ENCODE measurements around the gene CDKAL1.
"Not testable (repeated sequence)": the region's sequence is repeated elsewhere in the genome, so short reads cannot be mapped to it uniquely, and the experiment has no call there.

CDKAL1 gene

DNA sequence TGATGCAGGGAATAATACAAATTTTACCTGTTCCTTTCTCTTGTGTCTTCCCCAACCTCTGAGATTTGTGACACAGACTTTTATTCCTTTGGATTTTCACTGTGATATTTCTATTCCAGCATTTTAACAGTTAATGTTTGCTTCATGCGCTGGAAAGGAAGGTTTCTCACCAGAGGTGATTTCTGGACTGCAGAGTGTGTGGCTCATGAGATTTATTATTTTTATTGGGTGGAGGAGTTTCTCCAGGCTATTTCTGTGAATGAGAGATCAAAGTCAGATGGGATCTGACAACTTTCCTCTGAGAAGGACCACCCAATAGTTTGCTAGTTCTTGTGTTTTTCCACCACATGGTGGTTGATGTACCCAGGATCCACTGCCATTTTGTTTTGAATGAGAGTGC is 377.5 kb downstream of the CDKAL1 start:
- Mint-ChIP-seq H3K27ac (no peak overlapping the region), H3K4me3 (no peak overlapping the region), H3K27me3 (no peaks in the 10 kb centered on the region), H3K9me3 (peaks cover 8% of the 10 kb centered on the region), H3K4me1 (ENCODE audit: low read depth) (peaks cover 13% of the 10 kb centered on the region), H3K36me3 (ENCODE audit: low read depth) (no peaks in the 10 kb centered on the region)
- intact Hi-C loops (cut with micrococcal nuclease) = no loop called here

DNA sequence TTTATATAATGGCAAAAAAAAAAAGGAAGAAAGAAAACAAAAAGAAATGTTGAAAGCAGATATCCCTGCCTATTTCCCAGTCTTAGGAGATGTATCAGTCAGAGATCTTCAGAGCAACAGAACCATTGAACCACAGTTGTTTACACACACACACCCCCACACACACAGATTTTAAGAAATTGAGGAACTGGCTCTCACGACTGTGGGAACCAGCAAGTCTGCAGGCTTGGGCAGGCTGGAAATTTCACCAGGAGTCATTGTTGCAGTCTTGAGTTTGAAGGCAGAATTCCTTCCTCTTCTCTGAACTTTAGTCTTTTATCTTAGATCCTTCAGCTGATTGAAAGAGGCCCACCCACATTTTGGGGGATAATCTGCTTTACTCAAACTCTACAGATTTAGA is 380.9 kb downstream of the CDKAL1 start:
- Mint-ChIP-seq H3K27me3 (no peaks in the 10 kb centered on the region), H3K9me3 (peaks cover 8% of the 10 kb centered on the region), H3K4me1 (ENCODE audit: low read depth) (peaks cover 11% of the 10 kb centered on the region), H3K36me3 (ENCODE audit: low read depth) (no peaks in the 10 kb centered on the region), H3K4me3 (no peak overlapping the region), H3K27ac (no peak overlapping the region)
- intact Hi-C loops (cut with micrococcal nuclease) = no loop called here

DNA sequence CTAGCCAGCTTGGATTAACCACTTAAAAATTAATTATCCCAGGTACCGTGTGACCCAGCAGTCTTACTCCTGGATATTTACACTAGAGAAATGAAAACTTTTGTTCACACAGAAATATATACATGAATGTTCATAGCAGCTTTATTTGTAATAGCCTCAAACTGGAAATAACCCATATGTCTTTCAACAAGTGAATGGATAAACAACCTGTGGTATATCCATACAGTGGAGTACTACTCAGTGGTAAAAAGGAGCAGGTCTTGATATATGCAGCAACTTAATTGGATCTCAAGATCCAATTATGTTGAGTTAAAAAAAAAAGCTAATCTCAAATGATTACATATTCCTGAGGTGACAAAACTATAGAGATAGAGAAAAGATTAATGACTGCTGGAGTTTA is 381.4 kb downstream of the CDKAL1 start:
- no peaks in the 10 kb centered on the region for H3K36me3 Mint-ChIP-seq (ENCODE audit: low read depth)

DNA sequence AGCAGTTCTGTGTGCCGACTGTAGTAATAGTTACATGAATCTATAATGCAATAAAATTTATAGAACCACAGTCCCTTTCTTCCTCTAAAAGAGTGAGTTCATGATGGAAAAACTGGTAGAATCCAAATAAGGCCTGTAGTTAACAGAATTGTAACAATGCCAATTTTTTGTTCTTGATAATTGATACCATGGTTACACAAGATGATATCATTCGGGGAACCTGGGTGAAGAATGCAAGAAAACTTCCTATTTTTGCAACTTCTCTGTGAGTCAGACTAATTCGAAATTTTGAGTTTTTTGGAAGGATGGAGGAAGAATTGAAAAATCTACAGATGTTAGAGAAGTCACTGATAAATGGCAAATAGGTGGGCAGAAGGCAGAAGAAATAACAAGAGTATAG is 381.8 kb downstream of the CDKAL1 start:
- H3K4me3 Mint-ChIP-seq = no peak overlapping the region
- H3K4me1 Mint-ChIP-seq (ENCODE audit: low read depth) = peaks cover 11% of the 10 kb centered on the region
- intact Hi-C loops (cut with micrococcal nuclease) = no loop called here
- H3K27me3 Mint-ChIP-seq = no peaks in the 10 kb centered on the region
- H3K9me3 Mint-ChIP-seq = peaks cover 8% of the 10 kb centered on the region
- no peaks in the 10 kb centered on the region for H3K36me3 Mint-ChIP-seq (ENCODE audit: low read depth)
- no peak overlapping the region for H3K27ac Mint-ChIP-seq

More for the DNA sequence above, 381.4 kb downstream of the CDKAL1 start:
- intact Hi-C loops (cut with micrococcal nuclease) = no loop called here
- Mint-ChIP-seq H3K4me1 (ENCODE audit: low read depth) (peaks cover 11% of the 10 kb centered on the region), H3K9me3 (peaks cover 8% of the 10 kb centered on the region), H3K27me3 (no peaks in the 10 kb centered on the region), H3K4me3 (no peak overlapping the region), H3K27ac (no peak overlapping the region)

DNA sequence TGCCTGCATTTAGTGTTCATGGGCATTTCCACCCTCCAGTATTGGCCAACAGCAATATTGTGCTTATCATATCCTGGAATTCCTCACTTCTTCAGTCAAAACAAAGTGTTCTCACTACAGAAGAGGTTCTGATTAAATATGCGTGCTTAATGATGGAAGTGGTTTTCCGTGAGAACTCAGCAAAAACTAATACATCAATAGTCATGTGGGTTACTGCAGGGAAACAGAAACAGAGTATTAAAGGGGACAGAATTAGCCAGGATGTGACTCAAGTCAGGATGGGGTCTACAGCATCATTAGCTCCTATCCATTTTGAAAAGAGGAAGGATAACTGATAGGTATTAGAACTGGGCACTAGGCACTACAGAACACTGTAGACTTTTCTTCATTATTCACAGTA is 384.6 kb downstream of the CDKAL1 start:
- no peaks in the 10 kb centered on the region for H3K36me3 Mint-ChIP-seq (ENCODE audit: low read depth)
- H3K4me3 Mint-ChIP-seq = no peak overlapping the region
- peaks cover 11% of the 10 kb centered on the region for H3K4me1 Mint-ChIP-seq (ENCODE audit: low read depth)
- H3K27ac Mint-ChIP-seq = no peak overlapping the region
- peaks cover 8% of the 10 kb centered on the region for H3K9me3 Mint-ChIP-seq
- H3K27me3 Mint-ChIP-seq = no peaks in the 10 kb centered on the region
- intact Hi-C loops (cut with micrococcal nuclease) = no loop called here

DNA sequence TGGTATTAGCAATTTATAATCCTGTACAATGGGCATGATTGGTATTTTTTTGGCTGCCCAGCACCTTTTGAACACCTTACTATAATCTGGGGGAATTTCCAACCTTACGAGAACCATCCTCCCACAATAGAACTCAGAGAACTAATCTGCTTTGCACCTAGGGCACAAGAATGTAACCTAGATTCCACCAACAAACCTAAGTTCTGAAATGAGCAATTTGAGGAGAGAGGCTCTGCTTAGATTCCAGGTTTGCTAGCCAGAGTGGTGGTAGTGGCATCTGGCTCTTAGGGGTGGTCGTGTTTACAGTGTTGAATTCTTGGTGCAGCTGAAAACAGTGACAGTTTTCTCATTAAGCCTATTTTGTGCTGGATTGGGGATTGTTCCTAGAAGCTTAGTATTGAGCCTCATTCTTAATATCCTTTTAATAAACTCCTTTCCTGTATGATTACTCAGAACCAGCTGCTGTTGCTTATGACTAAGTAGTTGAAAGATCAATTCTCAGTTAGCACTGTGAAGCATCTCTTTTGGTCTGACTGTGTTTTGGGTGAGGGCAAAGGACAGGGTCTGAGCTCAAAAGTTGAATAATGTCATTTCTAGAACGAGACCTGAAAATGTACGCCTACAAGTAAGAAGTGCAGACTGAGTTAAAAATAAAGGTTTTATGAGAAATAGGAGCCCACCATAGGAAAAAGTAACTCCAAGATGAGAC is 385.6 kb downstream of the CDKAL1 start:
- Mint-ChIP-seq H3K36me3 (ENCODE audit: low read depth) (no peaks in the 10 kb centered on the region), H3K27ac (no peak overlapping the region), H3K27me3 (no peaks in the 10 kb centered on the region), H3K9me3 (peaks cover 8% of the 10 kb centered on the region), H3K4me1 (ENCODE audit: low read depth) (peaks cover 11% of the 10 kb centered on the region), H3K4me3 (no peak overlapping the region)
- intact Hi-C loops (cut with micrococcal nuclease) = no loop called here

DNA sequence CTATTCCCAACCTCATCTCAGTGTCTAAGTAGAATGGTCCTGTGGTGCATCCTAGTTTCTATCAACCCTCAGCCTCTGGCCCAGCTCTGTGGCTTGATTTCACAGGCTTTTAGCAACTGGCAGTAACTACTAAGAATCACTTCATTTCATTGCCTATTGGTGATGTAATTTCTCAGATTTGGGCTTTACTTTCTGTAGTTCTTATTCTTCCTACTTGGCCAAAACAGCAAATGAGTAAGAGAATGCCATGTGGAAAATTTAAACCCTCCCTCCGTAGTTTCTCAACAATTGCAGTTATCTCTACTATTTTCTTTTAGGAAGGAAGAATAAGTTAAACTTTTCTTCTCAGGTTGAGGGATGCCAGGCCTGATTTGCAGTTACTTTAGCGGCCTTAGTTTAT is 387.3 kb downstream of the CDKAL1 start:
- no peaks in the 10 kb centered on the region for H3K36me3 Mint-ChIP-seq (ENCODE audit: low read depth)
- no peak overlapping the region for H3K27ac Mint-ChIP-seq
- H3K4me3 Mint-ChIP-seq = no peak overlapping the region
- no peaks in the 10 kb centered on the region for H3K27me3 Mint-ChIP-seq
- no peaks in the 10 kb centered on the region for H3K9me3 Mint-ChIP-seq
- intact Hi-C loops (cut with micrococcal nuclease) = no loop called here
- H3K4me1 Mint-ChIP-seq (ENCODE audit: low read depth) = no peaks in the 10 kb centered on the region

DNA sequence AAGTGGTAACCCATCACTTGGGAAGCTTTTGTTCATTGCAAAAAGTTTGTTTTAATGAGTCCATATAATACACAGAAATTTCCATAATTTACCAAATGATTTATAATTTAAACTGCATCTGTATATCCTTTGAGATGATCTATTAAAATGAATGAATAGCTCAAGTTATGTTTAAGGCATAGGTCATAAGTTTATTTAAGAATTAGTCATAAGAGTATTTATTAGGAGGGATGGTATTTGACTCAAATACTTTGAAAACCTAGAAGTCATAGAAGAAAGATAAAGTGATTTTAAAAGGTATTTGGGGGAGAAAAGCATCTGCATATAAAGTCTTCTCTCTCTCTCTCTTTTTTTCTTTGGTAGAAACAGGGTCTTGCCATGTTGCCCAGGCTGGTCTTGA is 388.5 kb downstream of the CDKAL1 start:
- no peaks in the 10 kb centered on the region for H3K36me3 Mint-ChIP-seq (ENCODE audit: low read depth)
- intact Hi-C loops (cut with micrococcal nuclease) = no loop called here
- no peaks in the 10 kb centered on the region for H3K9me3 Mint-ChIP-seq

DNA sequence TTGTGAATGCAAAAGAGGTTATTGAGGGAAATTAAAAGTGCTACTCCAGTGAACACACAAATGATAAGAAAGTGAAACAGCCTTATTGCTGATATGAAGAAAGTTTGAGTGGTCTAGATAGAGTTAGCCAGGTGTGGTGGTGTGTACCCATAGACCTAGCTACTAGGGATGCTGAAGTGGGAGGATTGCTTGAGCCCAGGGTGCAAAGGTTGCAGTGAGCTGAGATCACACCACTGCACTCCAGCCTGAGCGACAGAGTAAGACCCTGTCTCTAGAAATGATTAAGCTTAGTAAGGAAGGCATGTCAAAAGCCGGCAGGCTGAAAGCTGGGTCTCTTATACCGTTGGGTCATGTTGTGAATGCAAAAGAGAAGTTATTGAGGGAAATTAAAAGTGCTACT is 389.8 kb downstream of the CDKAL1 start:
- H3K27me3 Mint-ChIP-seq; H3K27ac Mint-ChIP-seq; H3K4me1 Mint-ChIP-seq (ENCODE audit: low read depth); H3K9me3 Mint-ChIP-seq; H3K4me3 Mint-ChIP-seq; intact Hi-C loops (cut with micrococcal nuclease); H3K36me3 Mint-ChIP-seq (ENCODE audit: low read depth): not testable (repeated sequence)

More for the DNA sequence above, 388.5 kb downstream of the CDKAL1 start:
- Mint-ChIP-seq H3K27me3 (no peaks in the 10 kb centered on the region), H3K27ac (no peak overlapping the region), H3K4me1 (ENCODE audit: low read depth) (no peaks in the 10 kb centered on the region), H3K4me3 (no peak overlapping the region)

DNA sequence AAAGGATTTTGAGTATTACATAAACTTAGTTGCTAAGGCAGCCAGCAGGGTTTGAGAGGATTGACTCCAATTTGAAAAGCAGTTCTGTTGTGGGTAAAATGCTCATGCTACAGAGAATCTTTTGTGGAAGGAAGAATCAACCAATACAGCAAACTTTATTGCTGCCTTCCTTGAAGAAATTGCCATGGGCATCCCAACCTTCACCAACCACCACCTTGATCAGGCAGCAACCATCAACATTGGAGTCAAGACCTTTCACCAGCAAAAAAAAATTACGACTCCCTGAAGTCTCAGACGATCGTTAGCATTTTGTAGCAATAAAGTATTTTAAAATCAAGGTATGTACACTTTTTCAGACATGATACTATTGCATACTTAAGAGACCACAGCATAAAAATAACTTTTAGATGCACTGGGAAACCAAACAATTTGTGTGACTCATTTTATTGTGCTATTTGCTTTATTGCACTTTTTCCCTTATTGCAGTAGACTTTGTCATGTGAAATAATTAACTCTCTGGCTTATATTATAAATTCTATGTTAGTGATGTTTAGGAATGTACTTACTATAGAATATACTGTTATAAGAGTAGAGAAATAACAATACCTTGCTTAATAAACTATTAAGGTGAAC is 390.8 kb downstream of the CDKAL1 start:
- Mint-ChIP-seq H3K9me3 (no peaks in the 10 kb centered on the region), H3K4me3 (no peak overlapping the region), H3K4me1 (ENCODE audit: low read depth) (no peaks in the 10 kb centered on the region), H3K27ac (no peak overlapping the region), H3K27me3 (no peaks in the 10 kb centered on the region), H3K36me3 (ENCODE audit: low read depth) (no peaks in the 10 kb centered on the region)
- intact Hi-C loops (cut with micrococcal nuclease) = no loop called here

DNA sequence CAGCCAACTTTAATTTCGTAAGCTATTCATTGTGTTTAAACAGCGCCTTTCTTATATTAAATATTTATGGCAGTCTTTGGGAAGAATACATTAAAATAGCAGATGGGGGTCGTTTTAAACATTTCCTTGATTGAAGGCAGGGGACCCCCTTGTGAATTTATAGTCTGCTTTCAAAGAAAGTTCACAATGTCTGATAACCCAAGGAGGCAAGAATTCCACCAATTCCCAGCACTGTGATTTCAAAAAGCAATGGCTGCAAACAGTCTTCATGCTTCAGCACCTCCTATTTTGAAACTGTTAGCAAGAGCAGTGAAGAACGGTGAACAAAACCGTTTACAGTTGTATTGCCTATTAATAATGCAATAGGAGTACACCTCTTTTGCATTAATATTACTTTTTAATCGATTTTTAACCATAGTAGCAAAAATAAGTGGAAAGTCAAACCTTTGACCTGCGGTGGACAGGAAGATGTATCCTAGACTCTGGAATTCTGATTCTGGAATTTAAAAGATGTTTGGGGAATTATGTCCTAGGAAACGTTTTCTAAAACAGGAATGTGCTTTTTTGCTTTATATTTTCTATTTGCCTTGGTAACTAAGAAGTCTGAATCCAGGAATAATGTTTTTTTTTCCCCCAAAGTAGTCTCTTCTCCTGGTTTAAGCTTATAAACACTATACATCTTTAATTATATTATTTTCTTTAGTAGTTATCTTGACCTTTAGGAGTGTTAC is 393.0 kb downstream of the CDKAL1 start:
- intact Hi-C loops (cut with micrococcal nuclease) = no loop called here

DNA sequence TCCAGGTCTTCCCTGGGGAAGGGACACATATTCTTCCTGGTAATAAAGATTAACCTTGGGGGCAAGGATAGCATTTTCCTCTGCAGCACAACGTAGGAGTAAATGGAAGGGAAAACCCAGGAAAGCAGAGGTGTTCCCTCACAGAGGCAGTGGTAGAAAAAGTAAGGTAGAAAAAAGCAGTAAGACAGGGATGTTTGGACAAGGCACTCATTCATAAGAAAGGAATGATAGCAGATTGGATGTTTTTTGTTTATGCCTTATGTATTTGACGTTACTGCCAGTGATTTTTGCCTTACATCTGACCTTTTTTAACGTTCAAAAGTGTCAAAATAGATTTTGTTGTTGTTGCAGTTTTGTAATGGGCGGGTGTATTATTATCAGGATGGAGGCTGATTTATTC is 395.0 kb downstream of the CDKAL1 start:
- H3K4me1 Mint-ChIP-seq (ENCODE audit: low read depth) = no peaks in the 10 kb centered on the region
- H3K27ac Mint-ChIP-seq = no peak overlapping the region
- H3K36me3 Mint-ChIP-seq (ENCODE audit: low read depth) = no peaks in the 10 kb centered on the region
- no peaks in the 10 kb centered on the region for H3K27me3 Mint-ChIP-seq
- H3K9me3 Mint-ChIP-seq = no peaks in the 10 kb centered on the region
- intact Hi-C loops (cut with micrococcal nuclease) = no loop called here
- H3K4me3 Mint-ChIP-seq = no peak overlapping the region

More for the DNA sequence above, 393.0 kb downstream of the CDKAL1 start:
- H3K9me3 Mint-ChIP-seq = no peaks in the 10 kb centered on the region
- no peaks in the 10 kb centered on the region for H3K27me3 Mint-ChIP-seq
- H3K36me3 Mint-ChIP-seq (ENCODE audit: low read depth) = no peaks in the 10 kb centered on the region
- H3K4me3 Mint-ChIP-seq = no peak overlapping the region
- H3K4me1 Mint-ChIP-seq (ENCODE audit: low read depth) = no peaks in the 10 kb centered on the region
- no peak overlapping the region for H3K27ac Mint-ChIP-seq

DNA sequence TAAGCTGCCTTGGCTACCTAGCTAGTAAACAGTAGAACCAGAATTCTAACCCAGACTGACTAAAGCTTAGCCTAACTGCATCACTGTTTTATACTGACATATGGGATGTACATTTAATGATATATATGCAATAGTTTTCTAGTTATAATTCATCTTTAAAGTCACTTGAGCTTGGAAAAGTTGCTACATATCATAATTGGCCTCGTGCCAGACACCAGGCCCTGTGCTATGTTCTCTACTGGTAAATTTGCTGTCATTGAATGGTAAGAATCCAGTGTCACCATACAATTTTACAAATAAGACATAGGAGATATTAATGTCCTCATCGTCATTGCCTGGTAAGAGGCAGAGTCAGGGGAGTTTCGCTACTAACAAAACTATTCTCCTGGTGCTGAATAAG is 396.8 kb downstream of the CDKAL1 start:
- H3K27ac Mint-ChIP-seq = no peak overlapping the region
- no peaks in the 10 kb centered on the region for H3K27me3 Mint-ChIP-seq
- no peak overlapping the region for H3K4me3 Mint-ChIP-seq
- H3K9me3 Mint-ChIP-seq = no peaks in the 10 kb centered on the region
- no peaks in the 10 kb centered on the region for H3K36me3 Mint-ChIP-seq (ENCODE audit: low read depth)
- H3K4me1 Mint-ChIP-seq (ENCODE audit: low read depth) = no peaks in the 10 kb centered on the region
- intact Hi-C loops (cut with micrococcal nuclease) = no loop called here

DNA sequence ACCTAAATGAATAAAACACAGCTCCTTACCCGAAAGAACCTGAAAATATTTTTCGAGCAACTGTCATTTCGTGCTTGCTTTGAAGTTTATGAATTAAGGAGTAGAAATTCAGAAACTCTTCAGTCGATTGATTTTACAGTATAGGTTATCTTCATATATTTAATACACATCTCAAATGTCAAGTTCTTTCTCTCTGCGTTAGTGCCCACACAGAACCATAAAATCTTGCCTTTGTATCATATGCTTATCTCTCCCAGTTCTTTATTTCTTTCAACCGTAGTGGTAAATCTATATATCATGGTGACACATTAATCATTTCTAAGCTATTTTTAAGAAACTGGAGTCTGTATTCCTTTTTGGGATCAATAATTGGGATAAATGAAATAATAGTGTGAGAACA is 397.5 kb downstream of the CDKAL1 start:
- H3K4me1 Mint-ChIP-seq (ENCODE audit: low read depth) = no peaks in the 10 kb centered on the region
- no peak overlapping the region for H3K27ac Mint-ChIP-seq
- H3K36me3 Mint-ChIP-seq (ENCODE audit: low read depth) = no peaks in the 10 kb centered on the region
- intact Hi-C loops (cut with micrococcal nuclease) = no loop called here
- H3K27me3 Mint-ChIP-seq = no peaks in the 10 kb centered on the region
- H3K4me3 Mint-ChIP-seq = no peak overlapping the region
- no peaks in the 10 kb centered on the region for H3K9me3 Mint-ChIP-seq

All from dendritic cell treated with granulocyte-macrophage colony-stimulating factor and Interleukin-4, amounts not matched to agents 40 ng/mL and 50 ng/mL, for 4 days (primary cell).